Body of pancreas (tissue), 4 donors: ENCODE measurements around the gene SLC66A3.

Experiments
- POLR2A ChIP-seq, 3 donors: fragments of 450-650 bp; IDR thresholded peaks; one replicate each; pipeline ENCODE4 v1.6.1; 2016; ENCODE audit warnings: antibody characterized with exemption in 3 of 3, mild to moderate bottlenecking in 2 of 3
- TF ChIP-seq, protein P1 (sequence below), 7 experiments: fragments of 450-650 bp in 4 of 7; fragments of 200-600 bp in 3 of 7; sonication (generic) in 3 of 7; IDR thresholded peaks; one replicate each; pipeline ENCODE4 v1.5.1; 2016 to 2019; ENCODE audit warnings: antibody characterized with exemption in 7 of 7

DNA sequence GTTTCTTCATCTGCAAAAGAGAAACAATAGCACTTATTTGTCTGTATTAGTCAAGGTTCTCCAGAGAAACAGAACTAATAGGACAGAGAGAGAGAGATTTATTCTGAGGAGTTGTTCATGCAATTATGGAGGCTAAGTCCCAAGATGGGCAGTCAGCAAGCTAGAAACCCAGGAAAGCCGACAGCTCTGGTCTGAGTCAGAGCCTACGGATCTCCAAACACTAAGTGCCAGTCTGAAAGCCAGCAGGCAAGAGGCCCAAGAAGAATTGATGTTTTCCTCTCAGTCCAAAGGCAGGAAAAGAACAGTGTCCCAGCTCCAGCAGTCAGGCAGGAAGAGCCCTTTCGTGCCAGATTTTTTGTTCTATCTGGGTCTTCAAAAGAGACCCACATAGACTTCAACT lies 36.5 kb upstream of the SLC66A3 start:
- TF ChIP-seq, protein P1, sequence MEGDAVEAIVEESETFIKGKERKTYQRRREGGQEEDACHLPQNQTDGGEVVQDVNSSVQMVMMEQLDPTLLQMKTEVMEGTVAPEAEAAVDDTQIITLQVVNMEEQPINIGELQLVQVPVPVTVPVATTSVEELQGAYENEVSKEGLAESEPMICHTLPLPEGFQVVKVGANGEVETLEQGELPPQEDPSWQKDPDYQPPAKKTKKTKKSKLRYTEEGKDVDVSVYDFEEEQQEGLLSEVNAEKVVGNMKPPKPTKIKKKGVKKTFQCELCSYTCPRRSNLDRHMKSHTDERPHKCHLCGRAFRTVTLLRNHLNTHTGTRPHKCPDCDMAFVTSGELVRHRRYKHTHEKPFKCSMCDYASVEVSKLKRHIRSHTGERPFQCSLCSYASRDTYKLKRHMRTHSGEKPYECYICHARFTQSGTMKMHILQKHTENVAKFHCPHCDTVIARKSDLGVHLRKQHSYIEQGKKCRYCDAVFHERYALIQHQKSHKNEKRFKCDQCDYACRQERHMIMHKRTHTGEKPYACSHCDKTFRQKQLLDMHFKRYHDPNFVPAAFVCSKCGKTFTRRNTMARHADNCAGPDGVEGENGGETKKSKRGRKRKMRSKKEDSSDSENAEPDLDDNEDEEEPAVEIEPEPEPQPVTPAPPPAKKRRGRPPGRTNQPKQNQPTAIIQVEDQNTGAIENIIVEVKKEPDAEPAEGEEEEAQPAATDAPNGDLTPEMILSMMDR (IDR thresholded peaks at IDR 0.05) = no peak
- TF ChIP-seq POLR2A (IDR thresholded peaks at IDR 0.05) = no peak
